ENCODE data around the gene SPATA12.

Gene SPATA12, protein sequence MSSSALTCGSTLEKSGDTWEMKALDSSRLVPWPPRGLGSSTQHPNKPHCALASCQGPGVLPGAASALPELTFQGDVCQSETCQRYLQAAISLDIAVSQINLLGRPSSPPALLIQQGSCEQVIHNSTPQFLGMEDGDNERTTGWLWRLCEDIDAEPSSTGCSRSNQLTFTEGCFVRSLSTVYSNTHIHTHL
- total RNA-seq, result 0 reads per million in 3 experiments

DNA sequence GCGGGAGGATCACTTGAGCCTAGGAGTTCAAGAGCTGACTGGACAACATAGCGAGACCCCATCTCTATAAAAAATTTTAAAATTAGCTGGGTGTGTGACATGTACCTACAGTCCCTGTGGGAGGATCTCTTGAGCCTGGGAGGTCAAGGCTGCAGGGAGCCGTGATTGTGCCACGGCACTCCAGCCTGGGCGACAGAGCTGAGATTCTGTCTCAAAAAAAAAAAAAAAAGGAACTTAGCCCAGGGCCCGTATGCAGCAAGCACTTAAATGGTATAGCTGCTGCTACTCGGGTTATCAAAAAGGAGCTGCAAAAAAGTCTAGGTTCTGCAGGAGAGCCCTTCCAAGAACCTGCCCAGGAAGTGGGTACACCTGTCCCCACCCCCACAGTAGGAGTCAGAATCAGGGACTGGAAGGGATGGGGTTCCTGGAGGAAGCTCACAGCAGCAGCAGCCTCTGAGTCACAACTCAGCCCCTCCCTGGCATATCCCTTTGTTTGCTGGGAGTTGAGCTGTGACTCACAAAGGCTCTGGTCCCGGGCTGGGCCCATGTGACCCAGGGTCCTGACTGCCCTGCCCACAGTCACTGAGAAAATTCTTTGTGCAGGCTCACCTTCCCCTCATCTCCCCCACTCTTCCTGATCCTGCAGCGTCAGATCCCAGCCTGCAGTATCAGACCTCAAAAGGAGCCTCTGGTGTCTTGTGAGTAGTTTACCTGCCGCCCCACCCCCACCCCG lies at the start of gene SPATA12:
Gene SPATA12, plus strand, starts transcription at position 576 of the 733 bp plus-strand sequence. CDS start 13,031 bp downstream, outside the sequence.
- no peak for DNase-seq

DNA sequence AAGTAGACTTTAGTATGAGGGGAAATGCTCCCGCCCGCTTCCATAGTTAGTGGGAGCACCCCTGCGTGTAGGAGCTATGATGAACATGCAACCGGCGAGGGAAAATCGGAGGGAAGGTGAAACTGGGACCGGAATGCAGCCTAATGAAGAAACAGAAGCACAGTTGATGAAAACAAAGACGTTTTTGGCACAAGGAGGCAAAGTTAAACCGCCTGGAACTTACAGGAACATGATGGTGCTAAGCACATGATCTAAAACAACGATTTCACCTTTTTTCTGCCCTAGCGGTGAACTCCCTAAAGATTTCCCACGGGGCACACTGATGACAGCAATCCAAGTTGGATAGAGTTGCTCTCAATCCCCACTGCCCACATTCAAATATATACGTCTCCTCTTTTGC lies 49.4 kb upstream of the SPATA12 start:
- no peak for DNase-seq

GRCh38 chr3:57012847-57013246 lies 47.6 kb upstream of the SPATA12 start:
- DNase-seq, result no peak

DNA sequence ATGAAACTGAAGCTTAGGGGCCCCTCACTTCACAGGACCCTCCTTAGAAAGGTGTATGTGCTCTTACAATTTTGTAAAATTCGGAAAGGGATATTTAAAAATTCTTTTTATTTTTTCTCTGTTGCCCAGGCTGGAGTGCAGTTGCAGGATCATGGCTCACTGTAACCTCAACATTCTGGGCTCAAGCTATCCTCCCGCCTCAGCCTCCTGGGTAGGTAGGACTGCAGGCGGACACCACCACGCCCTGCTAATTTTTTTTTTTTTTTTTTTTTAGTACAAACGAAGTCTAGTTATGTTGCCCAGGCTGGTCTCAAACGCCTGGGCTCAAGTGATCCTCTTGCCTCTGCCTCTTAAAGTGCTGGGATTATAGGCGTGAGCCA lies 45.1 kb upstream of the SPATA12 start:
- DNase-seq, result no peak

- DNase-seq, result no peak
Observed at GRCh38 chr3:57015912-57016311, 44.6 kb upstream of the SPATA12 start.

GRCh38 chr3:57017459-57017845 lies 43.0 kb upstream of the SPATA12 start:
- no peak for DNase-seq

- no peak for DNase-seq
Observed at GRCh38 chr3:57018246-57018645, 42.2 kb upstream of the SPATA12 start.

DNA sequence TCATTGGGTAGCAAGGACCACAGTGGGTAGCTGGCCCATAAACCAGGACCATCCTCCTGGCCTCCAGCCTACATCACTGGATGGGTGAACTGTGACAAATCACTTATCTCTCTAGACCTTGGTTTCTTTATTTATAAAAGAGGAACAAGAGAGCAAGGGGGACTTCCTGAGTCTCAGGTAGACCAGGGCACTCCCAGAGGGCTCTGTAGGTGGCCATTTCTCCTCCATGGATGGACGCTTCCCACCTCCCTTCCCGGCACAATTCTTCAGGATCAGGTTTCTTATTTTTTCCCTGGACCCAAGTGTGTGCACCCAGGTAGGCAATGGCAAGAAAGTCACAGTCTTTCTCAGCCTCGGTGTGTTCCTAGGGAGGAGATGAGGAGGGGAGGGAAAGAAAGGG lies 41.4 kb upstream of the SPATA12 start:
- DNase-seq, result no peak

DNA sequence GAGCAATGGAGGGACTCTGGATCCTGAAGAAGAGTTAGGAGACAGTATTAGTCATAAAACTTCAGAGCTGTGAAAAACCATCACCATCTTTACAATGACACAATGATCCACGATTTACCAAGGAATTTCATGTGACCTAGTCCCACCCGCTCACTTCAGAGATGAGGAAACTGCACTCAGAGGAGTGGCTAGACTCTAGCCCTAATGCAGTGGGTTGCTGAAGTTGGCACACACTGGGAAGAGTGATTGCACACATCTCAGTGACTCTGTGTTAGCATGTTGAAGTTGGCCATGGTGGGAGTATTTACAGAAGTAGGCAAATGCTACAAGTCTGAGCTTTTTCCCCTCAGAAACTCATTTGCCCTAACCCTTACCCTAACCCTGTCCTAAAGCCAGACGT lies 35.2 kb upstream of the SPATA12 start:
- no peak for DNase-seq

DNA sequence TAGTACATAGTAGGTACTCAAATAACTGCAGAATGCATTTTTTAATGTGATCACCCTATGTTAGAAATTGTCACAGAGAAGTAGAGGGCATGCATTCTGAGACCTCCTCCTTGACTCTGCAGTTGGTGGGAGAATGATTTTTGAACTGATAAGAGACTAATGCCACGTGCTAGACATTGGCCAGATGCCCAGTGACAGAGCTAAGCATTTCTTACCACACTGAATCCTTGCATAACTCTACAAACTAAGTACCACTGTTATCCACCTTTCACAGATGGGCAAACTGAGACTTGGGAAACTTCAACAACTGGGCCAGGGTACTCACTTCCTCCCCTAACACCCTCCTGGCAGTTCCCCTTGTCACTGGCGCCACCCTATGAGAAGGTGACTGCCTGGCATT lies 33.5 kb upstream of the SPATA12 start:
- no peak for DNase-seq

- DNase-seq, result no peak
Observed at GRCh38 chr3:57029383-57029782, 31.1 kb upstream of the SPATA12 start.

GRCh38 chr3:57029924-57030323 lies 30.5 kb upstream of the SPATA12 start:
- no peak for DNase-seq

GRCh38 chr3:57030721-57031120 lies 29.7 kb upstream of the SPATA12 start:
- DNase-seq, result no peak

GRCh38 chr3:57031631-57032541 lies 28.6 kb upstream of the SPATA12 start:
- DNase-seq, result no peak

- DNase-seq, result no peak
Observed at GRCh38 chr3:57036952-57037351, 23.5 kb upstream of the SPATA12 start.

- no peak for DNase-seq
Observed at GRCh38 chr3:57038466-57039164, 21.8 kb upstream of the SPATA12 start.

- no peak for DNase-seq
Observed at GRCh38 chr3:57041674-57042073, 18.8 kb upstream of the SPATA12 start.

GRCh38 chr3:57043518-57043917 lies 16.9 kb upstream of the SPATA12 start:
- DNase-seq, result no peak

DNA sequence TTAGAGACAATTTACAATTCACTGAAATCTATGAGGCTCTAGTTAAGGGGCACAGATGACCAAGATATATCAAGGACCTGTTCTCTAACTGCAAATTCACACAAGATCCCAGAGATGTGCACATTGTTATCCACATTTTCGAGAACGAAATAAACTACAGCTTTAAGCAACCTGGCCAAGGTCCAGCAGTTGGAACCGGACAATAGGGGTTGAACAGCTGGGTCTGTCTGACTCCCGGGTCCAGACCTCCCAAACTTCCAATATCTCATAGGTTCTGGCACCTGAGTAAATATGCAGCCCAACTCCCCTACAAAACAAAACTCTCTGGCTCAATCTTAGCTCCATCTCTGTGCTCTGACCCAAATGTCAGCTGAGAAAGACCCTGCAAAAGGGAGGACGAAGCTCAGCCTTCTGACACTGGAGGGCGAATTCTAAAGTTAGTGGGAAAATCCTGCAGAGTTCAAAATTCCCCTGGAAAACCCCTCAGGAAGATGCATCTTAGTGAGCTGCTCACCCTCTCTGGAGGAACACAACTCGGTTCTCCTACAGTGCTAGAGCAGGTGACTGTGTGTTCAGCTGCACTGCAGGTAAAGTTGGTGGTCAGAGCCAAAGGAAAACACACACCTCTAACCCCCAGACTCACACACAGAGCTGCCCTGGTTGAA lies 14.2 kb upstream of the SPATA12 start:
- DNase-seq, result no peak

DNA sequence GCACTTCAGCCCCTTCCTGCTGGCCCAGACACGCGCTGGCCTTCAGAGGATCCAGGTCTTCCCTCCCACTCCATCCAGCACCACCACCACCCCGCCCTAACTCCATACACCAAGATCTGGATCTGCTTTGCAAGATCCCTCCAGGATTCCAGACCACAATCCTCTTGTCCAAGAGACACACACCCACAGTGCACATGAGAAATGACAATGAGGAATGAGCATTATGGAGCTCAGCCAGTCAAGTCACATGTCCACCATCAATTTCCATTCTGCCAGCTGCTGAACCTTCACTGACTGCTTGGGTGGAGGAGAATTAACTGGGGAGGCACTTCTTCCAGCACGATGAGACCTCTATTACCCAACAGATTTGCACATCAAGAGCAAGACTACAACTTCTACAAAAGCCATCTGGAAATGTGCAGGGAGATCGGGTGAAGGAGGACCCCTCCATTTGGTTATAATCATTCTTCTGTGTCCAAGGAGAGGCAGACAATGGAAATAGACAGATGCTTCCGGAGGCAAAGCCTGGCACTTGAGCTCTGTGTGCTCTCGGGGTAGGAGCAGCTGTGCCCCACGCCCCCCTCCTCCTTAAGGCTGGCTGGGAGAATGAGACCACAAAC lies 12.3 kb upstream of the SPATA12 start:
- DNase-seq, result no peak

- DNase-seq, result no peak
Observed at GRCh38 chr3:57048728-57049127, 11.7 kb upstream of the SPATA12 start.

- DNase-seq, result no peak
Observed at GRCh38 chr3:57052662-57053061, 7.8 kb upstream of the SPATA12 start.

All from central memory CD4-positive, alpha-beta T cell (primary cell).